Activated T-helper 17 cell treated with anti-CD3 and anti-CD28 coated beads, Interleukin-2, amount 50 U/mL, for 72 hours (primary cell): ENCODE measurements around the gene DTNBP1. TPM values are rescaled to one million over a fixed set of nuclear protein-coding genes. Genes with fewer than 3 reads are reported as not detected.

Experiments used
- ATAC-seq: fragments of 150-1000 bp; cut with Tn5 transposase; replicated peaks from 2 replicates; pipeline ENCODE4 v1.10.0; 2021; ENCODE audit warnings: mild to moderate bottlenecking, moderate library complexity
- H3K27ac Mint-ChIP-seq: one replicate; pipeline ENCODE4 v1.8.0; 2022; ENCODE audit warnings: mixed read lengths
- H3K27me3 Mint-ChIP-seq: one replicate; pipeline ENCODE4 v1.8.0; 2022; ENCODE audit warnings: mixed read lengths
- H3K36me3 Mint-ChIP-seq: one replicate; pipeline ENCODE4 v1.8.0; 2022; ENCODE audit warnings: low read depth, mild to moderate bottlenecking, mixed read lengths
- H3K4me1 Mint-ChIP-seq: one replicate; pipeline ENCODE4 v1.8.0; 2022; ENCODE audit warnings: mixed read lengths
- H3K4me3 Mint-ChIP-seq: one replicate; pipeline ENCODE4 v1.8.0; 2022; ENCODE audit warnings: mild to moderate bottlenecking, mixed read lengths
- H3K9me3 Mint-ChIP-seq: one replicate; pipeline ENCODE4 v1.8.0; 2022; ENCODE audit warnings: mixed read lengths
- total RNA-seq, 2 donors: library from RNA; stranded (reverse); gene quantifications; one replicate each; pipeline ENCODE4 v1.2.3, GENCODE V29; 2022

Gene DTNBP1
- total RNA-seq, 2 donors from 2014 or later = 13.8 to 24.8 TPM

- Mint-ChIP-seq H3K9me3 (no peaks in the 10 kb centered on the region), H3K36me3 (peaks cover 99% of the 10 kb centered on the region), H3K4me3 (no peak overlapping the region), H3K27me3 (no peaks in the 10 kb centered on the region), H3K4me1 (no peaks in the 10 kb centered on the region), H3K27ac (no peak overlapping the region)
- ATAC-seq = no peak
Measured at GRCh38 chr6:15504581-15505350, 158.1 kb downstream of the DTNBP1 start.

- Mint-ChIP-seq H3K4me1 (no peaks in the 10 kb centered on the region), H3K27ac (no peak overlapping the region), H3K27me3 (no peaks in the 10 kb centered on the region), H3K9me3 (no peaks in the 10 kb centered on the region), H3K36me3 (peaks cover 99% of the 10 kb centered on the region), H3K4me3 (no peak overlapping the region)
- no peak for ATAC-seq
Measured at GRCh38 chr6:15504040-15504495, 158.8 kb downstream of the DTNBP1 start.

GRCh38 chr6:15503346-15503680, 159.5 kb downstream of the DTNBP1 start:
- Mint-ChIP-seq H3K4me1 (no peaks in the 10 kb centered on the region), H3K27ac (no peak overlapping the region), H3K4me3 (no peak overlapping the region), H3K36me3 (peaks cover 99% of the 10 kb centered on the region), H3K27me3 (no peaks in the 10 kb centered on the region), H3K9me3 (no peaks in the 10 kb centered on the region)
- ATAC-seq = no peak

GRCh38 chr6:15502446-15503345, 160.1 kb downstream of the DTNBP1 start:
- no peak for ATAC-seq
- H3K27me3 Mint-ChIP-seq = no peaks in the 10 kb centered on the region
- H3K4me3 Mint-ChIP-seq = no peak overlapping the region
- no peaks in the 10 kb centered on the region for H3K9me3 Mint-ChIP-seq
- H3K27ac Mint-ChIP-seq = no peak overlapping the region
- peaks cover 100% of the 10 kb centered on the region for H3K36me3 Mint-ChIP-seq
- no peaks in the 10 kb centered on the region for H3K4me1 Mint-ChIP-seq

GRCh38 chr6:15501826-15502445, 160.9 kb downstream of the DTNBP1 start:
- no peaks in the 10 kb centered on the region for H3K27me3 Mint-ChIP-seq
- H3K9me3 Mint-ChIP-seq = no peaks in the 10 kb centered on the region
- ATAC-seq = no peak
- no peak overlapping the region for H3K27ac Mint-ChIP-seq
- H3K4me3 Mint-ChIP-seq = no peak overlapping the region
- H3K36me3 Mint-ChIP-seq = peaks cover 100% of the 10 kb centered on the region
- no peaks in the 10 kb centered on the region for H3K4me1 Mint-ChIP-seq

GRCh38 chr6:15500901-15501825, 161.7 kb downstream of the DTNBP1 start:
- Mint-ChIP-seq H3K4me3 (no peak overlapping the region), H3K9me3 (no peaks in the 10 kb centered on the region), H3K27ac (no peak overlapping the region), H3K36me3 (peaks cover 100% of the 10 kb centered on the region), H3K27me3 (no peaks in the 10 kb centered on the region), H3K4me1 (no peaks in the 10 kb centered on the region)
- ATAC-seq = no peak

GRCh38 chr6:15500078-15500740, 162.6 kb downstream of the DTNBP1 start:
- H3K4me1 Mint-ChIP-seq = no peaks in the 10 kb centered on the region
- ATAC-seq = no peak
- no peaks in the 10 kb centered on the region for H3K9me3 Mint-ChIP-seq
- H3K36me3 Mint-ChIP-seq = peaks cover 100% of the 10 kb centered on the region
- no peak overlapping the region for H3K4me3 Mint-ChIP-seq
- no peaks in the 10 kb centered on the region for H3K27me3 Mint-ChIP-seq
- H3K27ac Mint-ChIP-seq = peak overlapping the region; percentile 62

GRCh38 chr6:15499591-15499990, 163.2 kb downstream of the DTNBP1 start:
- Mint-ChIP-seq H3K4me1 (no peaks in the 10 kb centered on the region), H3K4me3 (no peak overlapping the region), H3K9me3 (no peaks in the 10 kb centered on the region), H3K27me3 (no peaks in the 10 kb centered on the region), H3K36me3 (peaks cover 99% of the 10 kb centered on the region), H3K27ac (peak overlapping the region; percentile 41)
- ATAC-seq = no peak

GRCh38 chr6:15499125-15499524, 163.7 kb downstream of the DTNBP1 start:
- H3K4me1 Mint-ChIP-seq = no peaks in the 10 kb centered on the region

GRCh38 chr6:15498640-15499039, 164.2 kb downstream of the DTNBP1 start:
- Mint-ChIP-seq H3K27ac (peak overlapping the region; percentile 61), H3K36me3 (peaks cover 99% of the 10 kb centered on the region), H3K4me1 (no peaks in the 10 kb centered on the region), H3K9me3 (no peaks in the 10 kb centered on the region), H3K27me3 (no peaks in the 10 kb centered on the region), H3K4me3 (no peak overlapping the region)
- no peak for ATAC-seq

More at GRCh38 chr6:15499125-15499524, 163.7 kb downstream of the DTNBP1 start:
- Mint-ChIP-seq H3K36me3 (peaks cover 99% of the 10 kb centered on the region), H3K27me3 (no peaks in the 10 kb centered on the region), H3K27ac (peak overlapping the region; percentile 41), H3K4me3 (no peak overlapping the region), H3K9me3 (no peaks in the 10 kb centered on the region)
- no peak for ATAC-seq

- ATAC-seq = no peak
- no peaks in the 10 kb centered on the region for H3K27me3 Mint-ChIP-seq
- H3K9me3 Mint-ChIP-seq = no peaks in the 10 kb centered on the region
- H3K4me1 Mint-ChIP-seq = peaks cover 3% of the 10 kb centered on the region
- peaks cover 96% of the 10 kb centered on the region for H3K36me3 Mint-ChIP-seq
- no peak overlapping the region for H3K4me3 Mint-ChIP-seq
- H3K27ac Mint-ChIP-seq = no peak overlapping the region
Measured at GRCh38 chr6:15496345-15497131, 166.3 kb downstream of the DTNBP1 start.

GRCh38 chr6:15495375-15495901, 167.4 kb downstream of the DTNBP1 start:
- Mint-ChIP-seq H3K4me3 (no peak overlapping the region), H3K9me3 (no peaks in the 10 kb centered on the region), H3K27ac (no peak overlapping the region), H3K36me3 (peaks cover 95% of the 10 kb centered on the region), H3K4me1 (peaks cover 13% of the 10 kb centered on the region), H3K27me3 (no peaks in the 10 kb centered on the region)
- no peak for ATAC-seq
